Measurements from ENCODE around the gene CHST8. TPM values are rescaled to one million over a fixed set of nuclear protein-coding genes. Genes with fewer than 3 reads are reported as not detected.

The CHST8 gene
- total RNA-seq, 2 donors from 2014 or later, result 0.43 TPM; not detected in 1

DNA sequence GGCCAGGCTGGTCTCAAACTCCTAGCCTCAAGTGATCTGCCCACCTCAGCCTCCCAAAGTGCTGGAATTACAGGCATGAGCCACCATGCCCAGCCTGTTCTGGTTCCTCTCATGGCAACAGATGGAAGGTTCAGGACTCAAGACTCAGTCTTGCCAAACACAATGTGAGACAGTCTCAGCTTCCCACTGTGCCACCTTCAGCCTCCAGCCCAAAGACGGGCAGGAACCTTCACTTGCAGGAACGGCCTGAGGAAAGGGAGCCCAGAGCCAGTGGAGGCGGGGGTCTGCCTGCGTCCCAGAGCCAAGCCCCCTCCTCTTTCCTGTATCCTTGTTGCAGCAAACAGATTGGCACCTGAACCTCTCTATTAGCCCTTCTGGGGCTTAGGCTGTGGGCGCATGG, 2.9 kb upstream of the CHST8 start:
- no peak for DNase-seq (ENCODE audit: low spot score)
- H3K36me3 ChIP-seq, result no peaks in the 10 kb centered on the region
- no peak overlapping the region for H3K4me3 ChIP-seq
- TF ChIP-seq, protein P1, sequence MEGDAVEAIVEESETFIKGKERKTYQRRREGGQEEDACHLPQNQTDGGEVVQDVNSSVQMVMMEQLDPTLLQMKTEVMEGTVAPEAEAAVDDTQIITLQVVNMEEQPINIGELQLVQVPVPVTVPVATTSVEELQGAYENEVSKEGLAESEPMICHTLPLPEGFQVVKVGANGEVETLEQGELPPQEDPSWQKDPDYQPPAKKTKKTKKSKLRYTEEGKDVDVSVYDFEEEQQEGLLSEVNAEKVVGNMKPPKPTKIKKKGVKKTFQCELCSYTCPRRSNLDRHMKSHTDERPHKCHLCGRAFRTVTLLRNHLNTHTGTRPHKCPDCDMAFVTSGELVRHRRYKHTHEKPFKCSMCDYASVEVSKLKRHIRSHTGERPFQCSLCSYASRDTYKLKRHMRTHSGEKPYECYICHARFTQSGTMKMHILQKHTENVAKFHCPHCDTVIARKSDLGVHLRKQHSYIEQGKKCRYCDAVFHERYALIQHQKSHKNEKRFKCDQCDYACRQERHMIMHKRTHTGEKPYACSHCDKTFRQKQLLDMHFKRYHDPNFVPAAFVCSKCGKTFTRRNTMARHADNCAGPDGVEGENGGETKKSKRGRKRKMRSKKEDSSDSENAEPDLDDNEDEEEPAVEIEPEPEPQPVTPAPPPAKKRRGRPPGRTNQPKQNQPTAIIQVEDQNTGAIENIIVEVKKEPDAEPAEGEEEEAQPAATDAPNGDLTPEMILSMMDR (IDR thresholded peaks at IDR 0.05), result no peak
- H3K9me3 ChIP-seq, result no peaks in the 10 kb centered on the region
- peaks cover 9 to 17% of the 10 kb centered on the region in 2 donors for H3K27me3 ChIP-seq
- no peak overlapping the region for H3K27ac ChIP-seq
- H3K4me1 ChIP-seq, result peaks cover 0 to 17% of the 10 kb centered on the region in 2 donors

GRCh38 chr19:33620611-33621010, 1.1 kb upstream of the CHST8 start:
- TF ChIP-seq, protein P1 (IDR thresholded peaks at IDR 0.05), result no peak
- Histone ChIP-seq H3K4me1 (peaks cover 0 to 17% of the 10 kb centered on the region in 2 donors), H3K27ac (no peak overlapping the region), H3K4me3 (no peak overlapping the region), H3K27me3 (peaks cover 9 to 19% of the 10 kb centered on the region in 2 donors), H3K36me3 (no peaks in the 10 kb centered on the region), H3K9me3 (no peaks in the 10 kb centered on the region)
- DNase-seq (ENCODE audit: low spot score), result no peak

DNA sequence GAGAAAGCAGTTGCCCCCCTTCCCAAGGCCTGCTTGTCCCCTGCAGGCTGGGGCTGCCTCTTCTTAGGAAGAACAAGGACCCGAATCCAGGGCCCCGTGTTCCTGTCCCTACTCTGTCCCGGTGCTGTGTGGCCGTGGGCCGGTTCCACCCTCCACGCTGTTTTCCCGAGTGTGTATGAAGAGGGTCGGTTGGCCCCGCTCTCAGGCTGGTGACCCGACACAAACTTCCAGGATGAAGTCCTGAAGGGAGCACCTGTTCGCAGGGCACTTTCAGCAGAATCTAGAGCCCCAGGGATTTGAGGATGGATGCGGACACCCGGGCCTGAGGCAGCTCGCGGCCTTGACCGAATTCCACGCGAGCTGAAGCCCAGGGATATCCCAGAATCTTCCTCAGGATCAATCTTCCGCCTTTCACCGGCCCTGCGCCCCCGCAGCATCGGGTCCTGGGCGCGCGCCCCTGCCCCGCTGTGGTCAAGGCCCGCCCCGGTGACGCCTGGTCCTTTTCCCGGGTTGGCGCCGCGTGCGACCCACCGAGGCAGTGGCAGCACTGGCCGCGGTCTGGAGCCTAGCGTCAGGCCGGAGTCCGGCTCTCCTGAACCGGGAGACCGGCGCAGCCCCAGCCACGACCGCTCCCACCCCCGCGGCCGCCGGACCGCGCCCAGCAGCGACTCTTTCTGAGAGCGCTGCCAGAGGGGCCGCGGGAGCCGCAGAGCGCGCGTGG, 528 bp upstream of the CHST8 start:
- Histone ChIP-seq H3K4me1 (peaks cover 0 to 17% of the 10 kb centered on the region in 2 donors), H3K9me3 (no peaks in the 10 kb centered on the region), H3K27me3 (peaks cover 9 to 19% of the 10 kb centered on the region in 2 donors), H3K4me3 (peak overlapping the region in 1 of 2 donors; percentile 56), H3K27ac (no peak overlapping the region), H3K36me3 (no peaks in the 10 kb centered on the region)
- TF ChIP-seq, protein P1 (IDR thresholded peaks at IDR 0.05), result no peak
- no peak for DNase-seq (ENCODE audit: low spot score)

- peaks cover 0 to 17% of the 10 kb centered on the region in 2 donors for H3K4me1 ChIP-seq
- H3K27ac ChIP-seq, result no peak overlapping the region
- TF ChIP-seq, protein P1 (IDR thresholded peaks at IDR 0.05), result no peak
- no peaks in the 10 kb centered on the region for H3K9me3 ChIP-seq
- DNase-seq (ENCODE audit: low spot score), result no peak
- no peaks in the 10 kb centered on the region for H3K36me3 ChIP-seq
- peak overlapping the region; percentile 21 to 56 for H3K4me3 ChIP-seq
- peaks cover 9 to 19% of the 10 kb centered on the region in 2 donors for H3K27me3 ChIP-seq
Measured at GRCh38 chr19:33622505-33622808, 704 bp downstream of the CHST8 start.

GRCh38 chr19:33622809-33623511, 1.2 kb downstream of the CHST8 start:
- Histone ChIP-seq H3K4me3 (peak overlapping the region; percentile 21 to 56), H3K4me1 (peaks cover 0 to 17% of the 10 kb centered on the region in 2 donors), H3K36me3 (no peaks in the 10 kb centered on the region), H3K27me3 (peaks cover 9 to 19% of the 10 kb centered on the region in 2 donors), H3K27ac (no peak overlapping the region), H3K9me3 (no peaks in the 10 kb centered on the region)
- TF ChIP-seq, protein P1 (IDR thresholded peaks at IDR 0.05), result no peak
- no peak for DNase-seq (ENCODE audit: low spot score)
